HepG2 (cell line): ENCODE data around the gene SLC19A3. TPM values are rescaled to one million over a fixed set of nuclear protein-coding genes. Genes with fewer than 3 reads are reported as not detected.

Experiments
- ELF1 ChIP-seq: sonication (generic); formaldehyde crosslinking; IDR thresholded peaks from 2 replicates; pipeline ENCODE4 v1.4.0; 2020; ENCODE audit warnings: missing genetic modification reagents
- GZF1 ChIP-seq: sonication (generic); formaldehyde crosslinking; IDR thresholded peaks from 2 replicates; pipeline ENCODE4 v1.5.1; 2020; ENCODE audit warnings: mild to moderate bottlenecking, missing genetic modification reagents
- KLF11 ChIP-seq: IDR thresholded peaks from 2 replicates; pipeline ENCODE4 v1.6.1; 2016; ENCODE audit warnings: missing compliant biosample characterization
- KLF13 ChIP-seq: sonication (generic); formaldehyde crosslinking; IDR thresholded peaks from 2 replicates; pipeline ENCODE4 v1.4.0; 2020; ENCODE audit warnings: mild to moderate bottlenecking, missing genetic modification reagents
- MEIS1 ChIP-seq: sonication (generic); formaldehyde crosslinking; IDR thresholded peaks from 2 replicates; pipeline ENCODE4 v1.9.0; 2021; ENCODE audit warnings: mild to moderate bottlenecking, missing genetic modification reagents, moderate library complexity, borderline replicate concordance
- MLX ChIP-seq: IDR thresholded peaks from 2 replicates; pipeline ENCODE4 v1.6.1; 2016
- MZF1 ChIP-seq: sonication (generic); formaldehyde crosslinking; IDR thresholded peaks from 2 replicates; pipeline ENCODE4 v1.8.1; 2023; ENCODE audit warnings: mild to moderate bottlenecking, missing genetic modification reagents, borderline replicate concordance
- NR1H2 ChIP-seq: sonication (generic); formaldehyde crosslinking; IDR thresholded peaks from 2 replicates; pipeline ENCODE4 v1.8.1; 2022; ENCODE audit warnings: low read depth, missing genetic modification reagents, borderline replicate concordance
- PHF20 ChIP-seq: sonication (generic); formaldehyde crosslinking; IDR thresholded peaks from 2 replicates; pipeline ENCODE4 v1.5.0; 2020; ENCODE audit warnings: mild to moderate bottlenecking, missing genetic modification reagents
- PLRG1 ChIP-seq: fragments of 450-650 bp; conservative IDR thresholded peaks from 2 replicates; pipeline ENCODE4 v1.6.1; 2016
- RFXAP ChIP-seq: sonication (generic); formaldehyde crosslinking; IDR thresholded peaks from 2 replicates; pipeline ENCODE4 v1.4.0; 2020; ENCODE audit warnings: missing genetic modification reagents, borderline replicate concordance
- SNAI1 ChIP-seq: sonication (generic); formaldehyde crosslinking; IDR thresholded peaks from 2 replicates; pipeline ENCODE4 v1.5.0; 2020; ENCODE audit warnings: mild to moderate bottlenecking, missing genetic modification reagents, borderline replicate concordance
- TGIF2 ChIP-seq: IDR thresholded peaks from 2 replicates; pipeline ENCODE4 v1.6.1; 2016; ENCODE audit warnings: control low read depth, missing compliant biosample characterization
- XBP1 ChIP-seq: sonication (generic); formaldehyde crosslinking; IDR thresholded peaks from 2 replicates; pipeline ENCODE4 v1.5.0; 2020; ENCODE audit warnings: missing genetic modification reagents
- ZEB1 ChIP-seq: IDR thresholded peaks from 2 replicates; pipeline ENCODE4 v1.6.1; 2012; ENCODE audit warnings: mild to moderate bottlenecking, low read depth, inconsistent platforms; ENCODE audit not compliant: insufficient replicate concordance
- ZNF101 ChIP-seq: sonication (generic); formaldehyde crosslinking; IDR thresholded peaks from 2 replicates; pipeline ENCODE4 v1.4.0; 2020; ENCODE audit warnings: mild to moderate bottlenecking, low read depth, missing genetic modification reagents, borderline replicate concordance
- ZNF337 ChIP-seq: sonication (generic); formaldehyde crosslinking; IDR thresholded peaks from 2 replicates; pipeline ENCODE4 v1.5.1; 2020; ENCODE audit warnings: missing genetic modification reagents, low read depth, mild to moderate bottlenecking, borderline replicate concordance
- ZNF34 ChIP-seq: sonication (generic); formaldehyde crosslinking; IDR thresholded peaks from 2 replicates; pipeline ENCODE4 v1.4.0; 2020; ENCODE audit warnings: mild to moderate bottlenecking, missing genetic modification reagents, borderline replicate concordance
- ZNF564 ChIP-seq: sonication (generic); formaldehyde crosslinking; IDR thresholded peaks from 2 replicates; pipeline ENCODE4 v1.8.1; 2023; ENCODE audit warnings: mild to moderate bottlenecking, missing genetic modification reagents
- ZNF775 ChIP-seq: sonication (generic); formaldehyde crosslinking; IDR thresholded peaks from 2 replicates; pipeline ENCODE4 v1.4.0; 2020; ENCODE audit warnings: missing genetic modification reagents, mild to moderate bottlenecking, moderate library complexity, borderline replicate concordance
- polyA plus RNA-seq, 8 experiments: library from polyadenylated mRNA; depleted of rRNA in 3 of 8; stranded (reverse) in 7 of 8; unstranded in 1 of 8; fragments of >200 nt; fragmentation: Illumina TruSeq in 4 of 8; extraction: Trizol in 4 of 8; gene quantifications; 2 replicates each; pipeline versions ENCODE4 v1.2.1 to v1.2.3, GENCODE V29; 2011 to 2016; ENCODE audit warnings: low read depth in 4 of 8, missing spikeins in 1 of 8, mixed read lengths in 1 of 8; ENCODE audit not compliant: insufficient read depth in 1 of 8
- total RNA-seq, 5 experiments: library from RNA; depleted of rRNA; stranded (reverse); fragments of >200 nt; fragmentation: Illumina TruSeq; extraction: Trizol; gene quantifications; 2 replicates each; pipeline ENCODE4 v1.2.3, GENCODE V29; 2016; ENCODE audit warnings: low read depth in 1 of 5
- TF ChIP-seq, protein P1 (sequence below): sonication (generic); formaldehyde crosslinking; IDR thresholded peaks from 2 replicates; pipeline ENCODE4 v1.4.0; 2020; ENCODE audit warnings: missing genetic modification reagents, mild to moderate bottlenecking, borderline replicate concordance
- TF ChIP-seq, protein P2 (sequence below): sonication (generic); formaldehyde crosslinking; IDR thresholded peaks from 2 replicates; pipeline ENCODE4 v1.4.0; 2020; ENCODE audit warnings: mild to moderate bottlenecking, missing genetic modification reagents
- TF ChIP-seq, protein P3 (sequence below): IDR thresholded peaks from 2 replicates; pipeline ENCODE4 v1.6.1; 2016; ENCODE audit warnings: control low read depth

Gene SLC19A3
- total and polyA plus RNA-seq, 2 of the 13 experiments (the other 11 are each of a cell fraction or from before 2014, with no cell fraction given) = 2.3 to 5.2 TPM

GRCh38 chr2:227717687-227718567 is at the start of gene SLC19A3 (continued):
- TF ChIP-seq, protein P1, sequence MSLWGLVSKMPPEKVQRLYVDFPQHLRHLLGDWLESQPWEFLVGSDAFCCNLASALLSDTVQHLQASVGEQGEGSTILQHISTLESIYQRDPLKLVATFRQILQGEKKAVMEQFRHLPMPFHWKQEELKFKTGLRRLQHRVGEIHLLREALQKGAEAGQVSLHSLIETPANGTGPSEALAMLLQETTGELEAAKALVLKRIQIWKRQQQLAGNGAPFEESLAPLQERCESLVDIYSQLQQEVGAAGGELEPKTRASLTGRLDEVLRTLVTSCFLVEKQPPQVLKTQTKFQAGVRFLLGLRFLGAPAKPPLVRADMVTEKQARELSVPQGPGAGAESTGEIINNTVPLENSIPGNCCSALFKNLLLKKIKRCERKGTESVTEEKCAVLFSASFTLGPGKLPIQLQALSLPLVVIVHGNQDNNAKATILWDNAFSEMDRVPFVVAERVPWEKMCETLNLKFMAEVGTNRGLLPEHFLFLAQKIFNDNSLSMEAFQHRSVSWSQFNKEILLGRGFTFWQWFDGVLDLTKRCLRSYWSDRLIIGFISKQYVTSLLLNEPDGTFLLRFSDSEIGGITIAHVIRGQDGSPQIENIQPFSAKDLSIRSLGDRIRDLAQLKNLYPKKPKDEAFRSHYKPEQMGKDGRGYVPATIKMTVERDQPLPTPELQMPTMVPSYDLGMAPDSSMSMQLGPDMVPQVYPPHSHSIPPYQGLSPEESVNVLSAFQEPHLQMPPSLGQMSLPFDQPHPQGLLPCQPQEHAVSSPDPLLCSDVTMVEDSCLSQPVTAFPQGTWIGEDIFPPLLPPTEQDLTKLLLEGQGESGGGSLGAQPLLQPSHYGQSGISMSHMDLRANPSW (CRISPR knock-in tag) = no peak
- TF ChIP-seq SNAI1 (CRISPR knock-in tag) = no peak
- TF ChIP-seq ZNF34 (CRISPR knock-in tag) = no peak
- TF ChIP-seq KLF13 (CRISPR knock-in tag) = no peak
- TF ChIP-seq, protein P2, sequence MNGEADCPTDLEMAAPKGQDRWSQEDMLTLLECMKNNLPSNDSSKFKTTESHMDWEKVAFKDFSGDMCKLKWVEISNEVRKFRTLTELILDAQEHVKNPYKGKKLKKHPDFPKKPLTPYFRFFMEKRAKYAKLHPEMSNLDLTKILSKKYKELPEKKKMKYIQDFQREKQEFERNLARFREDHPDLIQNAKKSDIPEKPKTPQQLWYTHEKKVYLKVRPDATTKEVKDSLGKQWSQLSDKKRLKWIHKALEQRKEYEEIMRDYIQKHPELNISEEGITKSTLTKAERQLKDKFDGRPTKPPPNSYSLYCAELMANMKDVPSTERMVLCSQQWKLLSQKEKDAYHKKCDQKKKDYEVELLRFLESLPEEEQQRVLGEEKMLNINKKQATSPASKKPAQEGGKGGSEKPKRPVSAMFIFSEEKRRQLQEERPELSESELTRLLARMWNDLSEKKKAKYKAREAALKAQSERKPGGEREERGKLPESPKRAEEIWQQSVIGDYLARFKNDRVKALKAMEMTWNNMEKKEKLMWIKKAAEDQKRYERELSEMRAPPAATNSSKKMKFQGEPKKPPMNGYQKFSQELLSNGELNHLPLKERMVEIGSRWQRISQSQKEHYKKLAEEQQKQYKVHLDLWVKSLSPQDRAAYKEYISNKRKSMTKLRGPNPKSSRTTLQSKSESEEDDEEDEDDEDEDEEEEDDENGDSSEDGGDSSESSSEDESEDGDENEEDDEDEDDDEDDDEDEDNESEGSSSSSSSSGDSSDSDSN (CRISPR knock-in tag) = 0 out of 2 replicates have a peak, but pooled peaks have one; percentile 31
- no peak for TF ChIP-seq GZF1 (CRISPR knock-in tag)
- no peak for TF ChIP-seq ZNF775 (CRISPR knock-in tag)
- 0 out of 2 replicates have a peak, but pooled peaks have one; percentile 51 for TF ChIP-seq RFXAP
- no peak for TF ChIP-seq XBP1 (CRISPR knock-in tag)
- no peak for TF ChIP-seq MLX (CRISPR knock-in tag)
- TF ChIP-seq, protein P3, sequence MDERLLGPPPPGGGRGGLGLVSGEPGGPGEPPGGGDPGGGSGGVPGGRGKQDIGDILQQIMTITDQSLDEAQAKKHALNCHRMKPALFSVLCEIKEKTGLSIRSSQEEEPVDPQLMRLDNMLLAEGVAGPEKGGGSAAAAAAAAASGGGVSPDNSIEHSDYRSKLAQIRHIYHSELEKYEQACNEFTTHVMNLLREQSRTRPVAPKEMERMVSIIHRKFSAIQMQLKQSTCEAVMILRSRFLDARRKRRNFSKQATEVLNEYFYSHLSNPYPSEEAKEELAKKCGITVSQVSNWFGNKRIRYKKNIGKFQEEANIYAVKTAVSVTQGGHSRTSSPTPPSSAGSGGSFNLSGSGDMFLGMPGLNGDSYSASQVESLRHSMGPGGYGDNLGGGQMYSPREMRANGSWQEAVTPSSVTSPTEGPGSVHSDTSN (CRISPR knock-in tag) = no peak
- peak; percentile 63 for TF ChIP-seq PHF20 (CRISPR knock-in tag)
- TF ChIP-seq ELF1 (CRISPR knock-in tag) = peak; percentile 12; the same call in 1 of the 2 replicates
- no peak for TF ChIP-seq ZEB1
- TF ChIP-seq KLF11 = no peak
- no peak for TF ChIP-seq ZNF337 (CRISPR knock-in tag)
- TF ChIP-seq MEIS1 = 0 out of 2 replicates have a peak, but pooled peaks have one; percentile 27
- no peak for TF ChIP-seq TGIF2 (CRISPR knock-in tag)
- no peak for TF ChIP-seq ZNF564 (CRISPR knock-in tag)
- TF ChIP-seq PLRG1 = no peak
- no peak for TF ChIP-seq MZF1
- no peak for TF ChIP-seq NR1H2
- TF ChIP-seq ZNF101 (CRISPR knock-in tag) = no peak
